Raji (cell line): ENCODE measurements around the gene PDZD7.

Source experiments
- POLR2A ChIP-seq: IDR thresholded peaks from 2 replicates; pipeline ENCODE4 v1.6.1; 2011; ENCODE audit warnings: low read depth, low read length, control low read depth; ENCODE audit not compliant: insufficient read depth

The PDZD7 gene

DNA sequence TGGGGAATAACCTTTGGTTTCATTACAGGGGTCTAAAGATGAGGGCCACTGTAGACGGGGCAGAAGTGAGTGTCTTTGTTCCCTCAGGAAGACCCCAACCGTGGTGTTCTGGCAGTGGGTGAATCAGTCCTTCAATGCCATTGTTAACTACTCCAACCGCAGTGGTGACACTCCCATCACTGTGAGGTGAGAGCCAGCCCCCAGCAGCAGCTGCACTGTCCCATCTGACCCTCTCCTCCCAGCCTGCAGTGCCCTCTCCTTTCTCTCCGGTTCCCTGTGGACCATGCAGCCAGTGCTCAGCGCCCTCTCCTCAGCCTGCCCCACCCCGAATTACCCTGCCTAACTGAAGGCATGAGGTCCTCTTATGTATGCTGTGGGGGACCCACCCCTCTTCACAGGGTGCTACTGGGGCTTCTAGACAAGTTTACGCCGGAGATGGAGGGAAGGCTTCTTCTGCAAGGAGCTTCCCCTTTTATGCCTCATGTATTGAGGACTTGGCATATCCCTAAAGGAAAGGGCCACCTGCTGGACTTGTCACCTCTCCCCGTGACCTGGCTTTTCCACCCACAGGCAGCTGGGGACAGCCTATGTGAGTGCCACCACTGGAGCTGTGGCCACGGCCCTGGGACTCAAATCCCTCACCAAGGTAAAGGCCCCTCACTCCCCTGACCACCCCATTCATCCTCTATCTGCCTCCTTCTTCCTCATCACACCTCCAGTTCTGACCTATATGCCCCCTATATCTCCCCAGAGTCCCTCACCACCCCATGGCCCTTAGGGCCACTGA is 5.2 kb upstream of the PDZD7 start:
- TF ChIP-seq POLR2A, result no peak

DNA sequence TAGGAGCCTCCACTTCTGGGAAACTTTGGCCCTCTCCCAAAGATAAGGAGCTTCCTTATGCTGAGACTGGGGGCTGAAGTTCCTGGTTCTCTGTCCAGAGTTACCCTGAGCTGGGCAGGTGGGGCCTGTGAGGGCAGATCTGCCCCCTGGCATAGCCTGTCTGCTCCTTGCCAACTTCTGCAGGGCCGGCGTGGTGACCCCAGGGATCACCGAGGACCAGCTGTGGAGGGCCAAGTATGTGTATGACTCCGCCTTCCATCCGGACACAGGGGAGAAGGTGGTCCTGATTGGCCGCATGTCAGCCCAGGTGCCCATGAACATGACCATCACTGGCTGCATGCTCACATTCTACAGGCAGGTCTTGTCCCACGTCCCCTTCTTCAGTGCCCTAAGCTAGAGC is 4.4 kb upstream of the PDZD7 start:
- TF ChIP-seq POLR2A, result no peak

GRCh38 chr10:101033276-101033675 is 2.3 kb upstream of the PDZD7 start:
- TF ChIP-seq POLR2A, result no peak

GRCh38 chr10:101032637-101033224 is 1.8 kb upstream of the PDZD7 start:
- TF ChIP-seq POLR2A, result no peak

DNA sequence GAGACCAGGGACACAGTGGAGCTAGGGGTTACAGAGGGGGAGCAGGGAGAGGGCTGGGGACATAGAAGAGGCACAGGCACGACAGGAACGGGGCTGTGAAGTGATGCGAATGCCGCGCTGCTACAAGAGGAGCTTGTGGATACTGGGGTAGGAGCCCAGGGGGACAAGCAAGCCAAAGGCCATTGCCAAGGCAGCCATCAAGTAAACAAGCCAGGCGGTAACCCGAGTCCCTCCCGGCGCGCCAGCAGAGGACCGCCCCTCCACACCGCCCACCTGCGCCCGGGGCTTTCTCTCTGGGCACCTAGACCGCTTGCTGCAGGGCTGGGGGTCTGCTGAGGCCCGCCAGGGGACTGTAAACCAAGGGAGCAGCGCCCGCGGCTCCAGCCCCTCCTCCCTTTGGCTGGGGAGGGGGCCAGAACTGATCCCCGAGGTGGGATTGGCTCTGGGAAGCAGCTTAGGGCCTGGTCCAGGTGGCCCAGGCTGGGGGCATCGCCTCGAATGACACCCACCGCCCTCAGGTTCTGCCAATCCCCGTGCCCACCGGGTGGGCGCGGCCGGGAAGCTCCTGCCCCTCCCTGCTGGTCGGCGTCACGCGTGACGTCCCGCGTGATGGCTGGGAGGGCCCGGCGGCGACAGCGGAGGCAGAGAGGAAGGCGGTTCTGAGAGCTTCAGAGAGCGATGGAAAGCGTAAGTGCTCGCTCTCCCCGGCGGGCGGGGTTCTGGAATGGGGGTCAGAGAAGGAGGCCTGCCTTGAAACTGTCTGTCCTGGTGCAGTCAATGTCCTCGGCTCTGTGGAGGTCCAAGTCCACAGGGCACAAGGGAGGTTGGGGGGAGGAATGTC is 1.1 kb upstream of the PDZD7 start:
- TF ChIP-seq POLR2A, result no peak

DNA sequence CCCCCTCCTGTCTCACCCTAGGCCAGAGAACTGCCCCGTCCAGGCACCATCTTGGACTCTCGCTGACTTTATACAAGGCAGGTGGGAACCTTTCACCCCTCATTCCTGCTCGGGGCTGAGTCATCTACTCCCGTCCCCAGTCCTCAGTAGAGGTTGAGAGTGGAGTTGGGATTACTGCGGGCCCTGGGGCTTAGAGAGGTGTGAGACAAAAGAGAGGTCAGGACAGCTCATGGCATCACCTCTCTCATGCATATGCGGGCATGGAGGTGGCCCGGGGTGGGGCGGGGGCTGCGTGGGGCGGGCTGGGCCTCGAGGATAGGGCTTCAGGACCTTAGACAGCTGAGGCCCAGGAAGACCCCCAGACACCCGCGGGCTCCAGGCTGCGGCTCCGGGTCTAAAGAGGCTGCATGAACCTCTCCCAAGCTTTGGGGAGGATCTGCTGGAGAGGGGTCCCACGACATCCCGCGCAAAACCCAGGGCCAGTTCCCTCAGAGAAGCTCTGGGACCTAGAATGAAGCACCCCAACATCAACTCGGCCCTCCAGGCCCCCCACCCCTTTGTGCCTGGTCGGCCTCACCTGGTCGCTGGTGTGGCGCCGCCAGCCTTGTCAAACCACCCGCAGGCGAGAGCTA is 317 bp downstream of the PDZD7 start:
- TF ChIP-seq POLR2A, result no peak

DNA sequence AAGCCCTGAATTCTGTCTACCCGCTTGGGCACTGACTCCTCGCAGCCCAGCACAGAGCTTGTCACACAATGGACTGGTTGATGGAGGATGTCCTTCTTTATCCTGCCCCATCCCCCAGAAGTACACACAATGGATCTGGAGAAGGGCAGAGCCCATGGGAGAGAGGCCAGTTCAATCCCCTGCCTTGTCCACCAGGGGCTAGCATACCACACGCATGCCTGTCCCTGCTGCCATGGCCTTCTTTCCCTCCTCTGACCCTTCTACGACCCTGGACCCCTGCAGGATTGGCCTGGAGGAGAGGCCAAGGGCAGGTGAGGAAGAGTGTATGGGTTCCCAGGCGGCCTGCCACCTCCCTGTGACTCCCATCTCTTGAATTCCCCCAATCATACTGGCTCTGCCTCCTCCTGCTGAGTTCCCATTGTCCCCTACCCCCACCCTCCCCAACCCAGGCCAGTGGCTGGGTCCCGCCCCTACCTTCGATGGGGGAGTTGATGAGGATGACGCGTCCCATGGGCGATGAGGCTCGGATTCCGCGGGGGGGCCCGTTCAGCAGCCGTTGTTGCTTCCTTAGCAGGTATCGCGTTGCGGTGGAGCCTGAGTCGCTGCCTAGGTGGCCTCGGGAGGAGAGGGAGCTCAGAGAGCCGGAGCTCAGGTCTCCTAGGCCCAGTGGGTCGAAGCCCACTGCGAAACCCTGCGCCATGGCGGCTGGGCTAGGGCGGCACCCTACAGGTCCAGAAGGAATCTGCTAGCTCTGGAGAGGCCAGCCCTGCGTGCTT is 1.2 kb downstream of the PDZD7 start:
- no peak for TF ChIP-seq POLR2A

GRCh38 chr10:101028446-101029337 is 2.2 kb downstream of the PDZD7 start:
- TF ChIP-seq POLR2A, result no peak

DNA sequence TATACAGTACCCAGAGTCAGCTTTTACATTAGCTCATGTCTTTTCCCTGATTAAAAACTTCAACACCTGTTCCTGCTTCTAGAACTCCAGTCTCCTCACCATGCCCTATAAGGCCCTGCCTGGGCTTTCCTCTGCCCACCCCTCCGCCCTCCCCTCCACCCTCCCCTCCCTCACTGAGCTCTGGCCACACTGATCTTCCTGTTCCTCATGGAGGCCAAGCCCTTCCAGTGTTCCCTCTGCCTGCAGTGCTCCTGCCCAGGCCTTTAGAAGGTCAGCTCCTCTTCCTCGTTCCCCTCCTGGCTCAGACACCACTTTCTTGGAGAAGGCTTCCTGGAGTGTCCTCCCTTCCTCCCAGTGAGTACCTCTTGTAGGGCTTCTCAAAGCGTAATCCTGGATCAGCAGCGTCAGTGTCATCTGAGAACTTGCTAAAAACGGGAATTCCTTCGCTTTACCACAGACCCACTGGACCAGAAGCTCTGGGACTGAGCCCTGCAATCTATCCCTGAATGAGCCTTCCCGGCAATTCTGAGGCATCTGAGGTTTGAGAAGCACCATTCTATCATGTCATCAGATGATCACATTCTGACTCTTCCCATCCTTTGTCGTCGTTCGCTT is 3.7 kb downstream of the PDZD7 start:
- no peak for TF ChIP-seq POLR2A

DNA sequence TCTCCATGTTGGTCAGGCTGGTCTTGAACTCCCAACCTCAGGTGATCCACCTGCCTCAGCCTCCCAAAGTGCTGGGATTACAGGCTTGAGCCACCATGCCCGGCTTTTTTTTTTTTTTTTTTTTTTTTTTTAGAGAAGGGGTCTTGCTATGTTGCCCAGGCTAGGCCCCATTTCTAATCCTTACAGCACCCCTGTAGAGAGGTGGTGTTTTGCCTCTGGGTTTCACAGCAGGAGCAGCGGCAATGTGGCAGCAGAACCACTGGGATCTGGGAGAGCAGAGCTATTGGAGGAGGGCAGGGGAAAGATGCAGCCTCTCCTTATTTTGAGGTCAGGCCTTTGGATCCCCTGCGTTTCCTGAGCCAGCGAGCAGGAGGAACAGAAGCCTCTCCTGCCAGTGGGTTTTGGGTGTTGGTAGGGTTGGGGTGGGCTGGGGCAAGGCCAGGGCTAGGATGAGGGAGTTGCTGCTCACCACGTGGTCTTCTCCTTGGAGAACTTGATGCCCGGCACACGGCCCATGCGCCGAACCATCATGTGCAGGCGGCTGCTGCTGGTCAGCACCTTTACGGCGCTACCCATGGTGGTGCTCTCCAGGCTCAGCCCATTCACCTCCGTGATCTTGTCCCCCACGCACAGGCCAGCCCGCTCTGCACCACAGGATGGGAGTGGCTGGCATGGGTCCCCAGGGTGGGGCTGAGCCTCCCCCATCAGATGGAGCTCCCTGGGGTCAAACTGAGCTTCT is 7.8 kb downstream of the PDZD7 start:
- no peak for TF ChIP-seq POLR2A

DNA sequence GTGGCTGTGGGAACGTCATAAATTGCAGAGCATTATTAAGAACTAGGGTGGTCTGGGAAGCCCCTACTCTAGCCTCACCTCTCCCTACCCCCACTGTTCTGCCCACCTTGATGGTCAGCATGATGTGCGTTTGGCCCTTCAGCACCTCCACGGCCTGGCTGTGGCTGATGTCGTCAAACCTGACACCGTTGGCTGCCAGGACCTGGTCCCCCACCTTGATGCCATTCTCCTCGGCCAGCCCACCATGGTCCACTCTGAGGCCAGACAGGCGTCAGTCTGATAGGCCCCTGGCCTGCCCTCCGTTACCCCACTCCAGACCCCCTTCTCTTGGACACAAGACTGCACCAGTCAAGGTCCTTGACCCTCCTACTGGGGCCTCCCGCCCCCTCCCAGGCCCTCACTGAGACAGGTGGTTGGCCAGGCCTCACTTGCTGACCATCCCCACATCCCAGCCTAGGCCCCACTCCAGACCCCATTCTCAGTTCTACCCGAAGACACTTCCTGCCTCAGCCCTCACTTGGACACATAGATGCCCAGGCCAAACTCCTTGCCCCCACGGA is 9.2 kb downstream of the PDZD7 start:
- no peak for TF ChIP-seq POLR2A

- no peak for TF ChIP-seq POLR2A
These were observed 9.7 kb downstream of the PDZD7 start for GRCh38 chr10:101021239-101021638.
